Small intestine (tissue), 7 donors: ENCODE data around the gene ZNF358. TPM values are rescaled to one million over a fixed set of nuclear protein-coding genes. Genes with fewer than 3 reads are reported as not detected.

ENCODE experiments used
- DNase-seq, 2 donors: peaks; one replicate each; pipeline versions ENCODE4 v3.0.0 to v3.0.0-alpha.2; 2013
- FAIRE-seq: peaks from 2 replicates; lab custom pipeline; 2012; peaks lifted over from hg19 to GRCh38; lab: Jason Lieb, UNC
- H3K27ac ChIP-seq, 3 donors: one replicate each; pipeline ENCODE4 v1.5.1; 2013; ENCODE audit warnings: low read length in 2 of 3, mild to moderate bottlenecking in 2 of 3, control low read depth in 1 of 3, inconsistent platforms in 1 of 3, low read depth in 1 of 3, moderate library complexity in 1 of 3
- H3K27me3 ChIP-seq, 3 donors: one replicate each; pipeline ENCODE4 v1.6.1; 2013; ENCODE audit warnings: low read length in 3 of 3, inconsistent platforms in 1 of 3; ENCODE audit not compliant: control insufficient read depth in 3 of 3, insufficient read depth in 3 of 3
- H3K36me3 ChIP-seq, 3 donors: one replicate each; pipeline ENCODE4 v1.6.1; 2013; ENCODE audit warnings: low read length in 3 of 3, inconsistent platforms in 1 of 3, low read depth in 1 of 3, mild to moderate bottlenecking in 1 of 3, moderate library complexity in 1 of 3; ENCODE audit not compliant: control insufficient read depth in 3 of 3, insufficient read depth in 2 of 3
- H3K4me1 ChIP-seq, 3 donors: one replicate each; pipeline ENCODE4 v1.6.1; 2013; ENCODE audit warnings: low read length in 2 of 3, inconsistent platforms in 1 of 3, low read depth in 1 of 3, mild to moderate bottlenecking in 1 of 3, moderate library complexity in 1 of 3; ENCODE audit not compliant: control insufficient read depth in 3 of 3, insufficient read depth in 2 of 3
- H3K4me3 ChIP-seq, 3 donors: one replicate each; pipeline ENCODE4 v1.5.1; 2013; ENCODE audit warnings: low read length in 3 of 3, control low read depth in 1 of 3, inconsistent platforms in 1 of 3, low read depth in 1 of 3, mild to moderate bottlenecking in 1 of 3, moderate library complexity in 1 of 3
- H3K9me3 ChIP-seq, 2 donors: one replicate each; pipeline ENCODE4 v1.6.1; 2013; ENCODE audit warnings: low read depth in 1 of 2, low read length in 1 of 2; ENCODE audit not compliant: control insufficient read depth in 2 of 2, insufficient read depth in 1 of 2
- WGBS, 3 donors: extraction: QIAGEN DNeasy Blood & Tissue Kit; methylation state at CpG; one replicate each; pipeline ENCODE4 v1.1.7; 2013; 5-methylcytosine and 5-hydroxymethylcytosine counted together
- polyA plus RNA-seq, 4 donors: library from polyadenylated mRNA; stranded (reverse) in 3 of 4; unstranded in 1 of 4; fragments of 200-250 nt in 3 of 4; fragments of 120-200 nt in 1 of 4; gene quantifications; one replicate each; pipeline versions ENCODE4 v1.2.1 to v1.2.3, GENCODE V29; 2013
- donor health status: healthy with polysubstance abuse.
- donor health status: control.
- donor health status: control.
- donor health status: Bipolar disorder and iron deficiency.
- donor health status: healthy.

Gene ZNF358
- polyA plus RNA-seq, 4 donors = 37.3 to 77.5 (median 71.9) TPM

GRCh38 chr19:7482584-7483439, 33.1 kb upstream of the ZNF358 start:
- WGBS, 3 donors = 39 to 61% (median 59%) methylated on average over 32 to 37 of the region's 37 CpGs
- FAIRE-seq = no peak
- peaks cover 0 to 24% (median 0%) of the 10 kb centered on the region in 3 donors for H3K36me3 ChIP-seq
- no peaks in the 10 kb centered on the region for H3K9me3 ChIP-seq
- H3K4me1 ChIP-seq = peaks cover 0 to 17% (median 4%) of the 10 kb centered on the region in 3 donors
- peak overlapping the region in 2 of 3 donors; percentile 21 to 46 for H3K27ac ChIP-seq
- H3K27me3 ChIP-seq = no peaks in the 10 kb centered on the region
- peak; percentile 62 to 65 for DNase-seq
- H3K4me3 ChIP-seq = no peak overlapping the region

DNA sequence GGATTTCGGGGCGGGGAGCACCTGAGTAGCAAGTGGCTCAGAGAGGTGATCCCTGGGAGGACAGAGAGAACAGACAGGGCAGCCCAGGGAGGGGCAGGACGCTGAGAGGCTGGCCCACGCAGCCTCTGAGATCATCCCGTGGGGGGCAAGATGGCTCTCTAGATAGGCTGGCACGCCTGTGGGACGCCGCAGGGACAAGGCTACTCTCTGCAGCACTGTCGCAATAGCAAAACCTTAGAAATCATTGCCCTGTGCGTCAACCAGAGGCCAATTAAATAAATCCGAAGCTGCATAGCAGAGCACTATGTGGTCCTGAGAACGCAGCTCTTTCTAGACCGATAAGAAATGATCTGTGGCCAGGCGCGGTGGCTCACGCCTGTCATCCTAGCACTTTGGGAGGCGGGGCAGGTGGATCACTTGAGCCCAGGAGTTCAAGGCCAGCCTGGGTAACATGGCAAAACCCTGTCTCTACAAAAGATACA, 32.1 kb upstream of the ZNF358 start:
- Histone ChIP-seq H3K36me3 (peaks cover 0 to 20% (median 0%) of the 10 kb centered on the region in 3 donors), H3K4me1 (peaks cover 0 to 22% (median 7%) of the 10 kb centered on the region in 3 donors), H3K27me3 (no peaks in the 10 kb centered on the region), H3K4me3 (no peak overlapping the region), H3K27ac (peak overlapping the region in 2 of 3 donors; percentile 41 to 46), H3K9me3 (no peaks in the 10 kb centered on the region)
- no peak for FAIRE-seq
- DNase-seq = peak in 1 of 2 donors; percentile 79
- 47 to 62% (median 57%) methylated on average over 17 of the region's 17 CpGs for WGBS, 3 donors

DNA sequence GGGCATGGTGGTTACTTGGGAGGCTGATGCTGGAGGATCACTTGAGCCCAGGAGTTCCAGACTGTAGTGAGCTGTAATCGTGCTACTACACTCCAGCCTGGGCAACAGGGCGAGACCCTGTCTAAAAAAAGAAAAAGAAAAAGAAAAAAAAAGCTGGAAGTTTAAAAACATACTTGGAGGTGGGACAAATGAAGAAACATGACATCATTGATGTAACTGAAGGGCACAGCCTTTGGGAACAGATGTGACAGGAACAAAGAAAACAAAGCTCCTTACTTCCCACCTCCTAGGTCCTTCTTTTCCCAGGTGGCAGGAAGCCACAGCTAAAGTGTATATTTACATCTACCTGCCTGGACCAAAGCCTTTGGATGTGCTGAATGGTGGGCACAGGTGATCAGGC, 29.0 kb upstream of the ZNF358 start:
- FAIRE-seq (no peak), DNase-seq (no peak)
- Histone ChIP-seq H3K27ac (no peak overlapping the region), H3K27me3 (no peaks in the 10 kb centered on the region), H3K36me3 (peaks cover 0 to 20% (median 0%) of the 10 kb centered on the region in 3 donors), H3K9me3 (no peaks in the 10 kb centered on the region), H3K4me1 (peaks cover 0 to 33% (median 7%) of the 10 kb centered on the region in 3 donors), H3K4me3 (no peak overlapping the region)
- 76 to 88% (median 87%) methylated on average over 2 of the region's 2 CpGs for WGBS, 3 donors

- Histone ChIP-seq H3K27me3 (no peaks in the 10 kb centered on the region), H3K27ac (peak within 1 kb of the TSS; percentile 88 to 98 (median 89)), H3K4me1 (peaks cover 0 to 22% (median 3%) of the 10 kb centered on the region in 3 donors), H3K36me3 (peaks cover 0 to 11% (median 0%) of the 10 kb centered on the region in 3 donors), H3K4me3 (peak within 1 kb of the TSS; percentile 40 to 62 (median 61)), H3K9me3 (no peaks in the 10 kb centered on the region)
- FAIRE-seq (no peak), DNase-seq (peak; percentile 92 to 97)
- 0 to 1% (median 1%) methylated on average over 23 to 49 of the region's 49 CpGs for WGBS, 3 donors
Observed at GRCh38 chr19:7488736-7489353, 27.1 kb upstream of the ZNF358 start, which contains the start of gene PEX11G. Gene PEX11G (minus strand): TSS chr19:7489035. CDS start chr19:7489010, 25 bp downstream.

DNA sequence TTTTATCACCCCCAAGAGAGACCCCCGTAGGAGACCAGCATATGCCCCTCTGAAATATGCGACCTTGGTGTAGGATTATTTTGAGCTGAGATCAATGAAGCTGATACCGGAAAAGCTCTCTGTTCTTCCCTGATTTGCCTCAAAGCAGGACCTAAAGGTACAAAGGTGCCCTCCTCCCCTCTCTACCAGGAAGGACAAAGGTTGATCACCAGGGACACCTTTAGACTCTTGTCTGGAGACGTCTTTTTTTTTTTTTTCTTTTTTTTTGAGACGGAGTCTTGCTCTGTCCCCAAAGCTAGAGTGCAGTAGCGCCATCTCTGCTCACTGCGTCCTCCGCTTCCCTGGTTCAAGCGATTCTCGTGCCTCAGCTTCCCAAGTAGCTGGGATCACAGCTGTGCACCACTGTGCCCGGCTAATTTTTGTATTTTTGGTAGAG, 26.3 kb upstream of the ZNF358 start:
- Histone ChIP-seq H3K4me1 (peaks cover 0 to 17% (median 3%) of the 10 kb centered on the region in 3 donors), H3K27me3 (no peaks in the 10 kb centered on the region), H3K36me3 (peaks cover 0 to 4% (median 0%) of the 10 kb centered on the region in 3 donors), H3K4me3 (peak overlapping the region in 1 of 3 donors; percentile 62), H3K9me3 (no peaks in the 10 kb centered on the region), H3K27ac (peak overlapping the region; percentile 72 to 98 (median 74))
- no peak for FAIRE-seq
- peak; percentile 92 to 95 for DNase-seq
- WGBS, 3 donors = 26 to 59% (median 41%) methylated on average over 10 to 11 of the region's 11 CpGs

DNA sequence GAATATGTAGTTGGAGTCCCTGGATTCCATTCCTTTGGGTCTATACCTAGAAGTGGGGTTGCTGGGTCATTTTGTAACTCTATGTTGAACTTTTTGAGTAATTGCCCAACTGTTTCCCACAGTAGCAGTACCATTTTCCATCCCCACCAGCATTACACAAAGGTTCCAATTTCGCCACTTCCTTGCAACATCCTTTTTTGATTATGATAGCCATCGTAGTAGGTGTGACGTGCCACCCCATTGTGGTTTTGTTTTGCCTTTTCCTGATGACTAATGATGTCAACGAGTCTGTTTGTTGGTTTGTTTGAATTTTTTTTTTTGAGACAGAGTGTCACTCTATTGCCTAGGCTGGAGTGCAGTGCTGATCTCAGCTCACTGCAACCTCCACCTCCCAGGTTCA, 23.8 kb upstream of the ZNF358 start:
- Histone ChIP-seq H3K36me3 (peaks cover 0 to 2% (median 0%) of the 10 kb centered on the region in 3 donors), H3K4me3 (no peak overlapping the region), H3K4me1 (peaks cover 0 to 17% (median 3%) of the 10 kb centered on the region in 3 donors), H3K9me3 (no peaks in the 10 kb centered on the region), H3K27ac (no peak overlapping the region), H3K27me3 (no peaks in the 10 kb centered on the region)
- 59 to 72% (median 65%) methylated on average over 4 of the region's 4 CpGs for WGBS, 3 donors
- no peak for FAIRE-seq
- DNase-seq = no peak

- H3K4me3 ChIP-seq = no peak overlapping the region
- WGBS, 3 donors = 77 to 81% (median 78%) methylated on average over 9 to 11 of the region's 11 CpGs
- peak overlapping the region in 1 of 3 donors; percentile 45 for H3K27ac ChIP-seq
- H3K9me3 ChIP-seq = no peaks in the 10 kb centered on the region
- no peak for DNase-seq
- peaks cover 0 to 2% (median 0%) of the 10 kb centered on the region in 3 donors for H3K36me3 ChIP-seq
- H3K4me1 ChIP-seq = peaks cover 0 to 17% (median 3%) of the 10 kb centered on the region in 3 donors
- H3K27me3 ChIP-seq = no peaks in the 10 kb centered on the region
- no peak for FAIRE-seq
Observed at GRCh38 chr19:7492558-7492957, 23.3 kb upstream of the ZNF358 start.
